ENCODE results near the gene OR10G7.
A peak's percentile ranks its signal among the peaks of the same experiment; 100 is the strongest.

The OR10G7 gene, protein sequence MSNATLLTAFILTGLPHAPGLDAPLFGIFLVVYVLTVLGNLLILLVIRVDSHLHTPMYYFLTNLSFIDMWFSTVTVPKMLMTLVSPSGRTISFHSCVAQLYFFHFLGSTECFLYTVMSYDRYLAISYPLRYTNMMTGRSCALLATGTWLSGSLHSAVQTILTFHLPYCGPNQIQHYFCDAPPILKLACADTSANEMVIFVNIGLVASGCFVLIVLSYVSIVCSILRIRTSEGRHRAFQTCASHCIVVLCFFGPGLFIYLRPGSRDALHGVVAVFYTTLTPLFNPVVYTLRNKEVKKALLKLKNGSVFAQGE

DNA sequence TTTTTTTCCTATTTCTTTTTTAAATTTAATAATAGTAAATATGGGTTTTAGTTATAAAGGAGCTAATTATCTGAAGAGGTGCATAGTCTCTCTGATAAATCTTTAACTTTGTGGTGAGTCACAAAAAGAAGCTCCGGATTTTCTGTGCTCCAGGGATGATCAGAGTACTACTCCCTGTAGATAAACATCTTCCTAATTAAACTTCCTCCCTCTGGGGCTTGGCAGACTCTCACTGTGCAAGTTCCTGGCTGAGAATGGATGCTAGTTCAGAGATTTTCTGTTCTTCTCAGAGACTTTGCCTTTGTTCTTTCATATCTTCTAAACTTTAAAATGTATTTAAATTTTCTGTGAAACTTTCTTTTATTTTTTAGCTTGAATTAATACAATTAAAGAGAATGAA, at the start of gene OR10G7:
OR10G7 (minus strand) TSS at position 72 of the 400 bp plus-strand sequence. CDS start 2,324 bp downstream, outside the sequence.
- DNase-seq = no peak

DNA sequence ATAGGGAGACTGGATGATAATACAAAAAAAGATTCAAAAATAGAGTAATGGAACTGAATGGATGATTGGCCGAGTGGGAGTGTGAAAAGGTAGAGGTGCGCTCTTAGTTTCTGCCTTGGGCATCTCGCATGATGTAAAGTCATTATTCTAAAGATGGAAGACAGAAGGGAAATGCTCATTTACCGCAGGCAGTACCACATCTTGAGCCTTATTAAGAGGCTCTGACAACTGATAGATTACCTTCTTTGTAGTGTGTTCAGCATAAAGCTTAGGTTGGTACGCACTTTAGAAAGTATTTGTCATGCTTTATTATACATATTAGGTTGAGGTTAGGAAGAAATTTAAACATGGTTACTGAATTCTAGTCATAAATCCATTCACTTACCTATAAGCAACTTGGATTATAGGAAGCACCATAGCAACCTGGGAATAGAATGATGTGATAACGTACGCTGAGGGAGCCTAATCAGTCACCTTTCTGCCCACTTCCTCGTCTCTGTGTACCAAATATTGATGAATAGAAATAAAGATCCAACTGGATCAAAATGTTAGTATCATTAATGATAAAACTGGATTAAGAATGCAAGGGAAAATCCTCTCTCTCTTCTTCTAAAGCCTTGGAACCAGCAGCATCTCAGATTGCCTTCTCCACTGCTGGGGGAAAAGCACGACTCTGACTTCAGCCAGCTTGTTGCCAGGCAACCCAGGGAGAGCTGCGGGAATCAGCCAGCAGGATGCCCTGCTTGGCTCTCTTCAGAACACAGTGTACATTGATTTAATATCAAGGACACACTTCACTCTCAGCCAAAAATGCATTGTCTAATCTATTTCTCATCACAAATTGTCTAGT, 45.1 kb upstream of the OR10G7 start:
- peak; percentile 33 for DNase-seq

DNA sequence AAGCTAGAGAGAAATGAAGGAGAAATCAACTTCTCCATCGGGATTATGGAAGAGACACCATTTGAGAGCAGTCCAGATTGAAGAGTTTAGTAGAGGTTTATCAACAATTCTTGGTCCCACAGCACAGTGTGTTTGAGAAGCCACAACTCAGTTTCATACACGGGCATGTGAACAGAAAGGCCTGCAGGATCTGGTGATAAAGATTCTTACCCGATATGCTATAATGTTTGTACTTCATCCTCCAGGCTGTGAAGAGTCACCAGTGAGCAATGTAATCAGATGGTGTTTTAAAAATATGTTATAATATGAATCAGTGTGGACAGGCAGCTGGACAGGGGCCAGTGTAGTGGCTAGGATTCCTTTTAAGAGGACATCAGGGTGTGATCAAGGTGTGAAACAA, 44.5 kb upstream of the OR10G7 start:
- no peak for DNase-seq

DNA sequence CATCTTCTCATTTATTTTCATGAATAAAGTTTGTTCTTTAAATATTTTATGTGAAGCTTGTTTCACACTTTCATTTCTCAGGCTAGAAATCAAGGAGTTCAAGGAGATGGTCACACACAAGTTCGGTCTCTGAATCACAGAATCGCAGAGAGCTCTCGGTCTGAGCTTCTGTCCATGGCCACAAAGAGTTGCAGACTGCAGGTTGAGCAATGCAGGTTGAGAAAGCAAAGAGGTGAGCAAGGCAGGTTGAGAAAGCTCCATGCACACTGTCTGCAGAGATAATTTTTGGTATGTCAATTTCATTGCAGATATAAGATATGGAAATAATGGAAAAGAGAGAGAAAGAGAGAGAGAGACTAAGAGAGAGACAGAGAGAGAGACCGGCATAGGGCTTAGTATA, 41.2 kb upstream of the OR10G7 start:
- DNase-seq = no peak

DNA sequence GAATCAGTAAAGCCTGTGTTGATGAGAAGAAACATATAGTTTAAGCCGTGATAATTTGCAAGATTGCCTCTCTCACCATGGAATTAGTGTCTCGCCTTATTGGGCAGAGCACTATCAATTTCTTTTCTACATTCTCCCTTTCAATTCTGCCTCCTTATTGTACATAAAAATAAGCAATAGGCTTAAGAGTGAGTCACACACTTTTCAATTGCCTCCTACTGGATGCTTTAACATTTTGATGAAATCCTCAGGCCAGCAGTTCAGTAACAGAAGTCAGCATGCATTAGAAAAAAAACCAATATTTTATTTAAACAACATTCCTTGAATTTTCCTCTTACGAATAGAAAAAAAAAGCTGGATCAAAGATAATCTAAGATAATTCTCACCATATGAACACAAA, 40.4 kb upstream of the OR10G7 start:
- no peak for DNase-seq

DNA sequence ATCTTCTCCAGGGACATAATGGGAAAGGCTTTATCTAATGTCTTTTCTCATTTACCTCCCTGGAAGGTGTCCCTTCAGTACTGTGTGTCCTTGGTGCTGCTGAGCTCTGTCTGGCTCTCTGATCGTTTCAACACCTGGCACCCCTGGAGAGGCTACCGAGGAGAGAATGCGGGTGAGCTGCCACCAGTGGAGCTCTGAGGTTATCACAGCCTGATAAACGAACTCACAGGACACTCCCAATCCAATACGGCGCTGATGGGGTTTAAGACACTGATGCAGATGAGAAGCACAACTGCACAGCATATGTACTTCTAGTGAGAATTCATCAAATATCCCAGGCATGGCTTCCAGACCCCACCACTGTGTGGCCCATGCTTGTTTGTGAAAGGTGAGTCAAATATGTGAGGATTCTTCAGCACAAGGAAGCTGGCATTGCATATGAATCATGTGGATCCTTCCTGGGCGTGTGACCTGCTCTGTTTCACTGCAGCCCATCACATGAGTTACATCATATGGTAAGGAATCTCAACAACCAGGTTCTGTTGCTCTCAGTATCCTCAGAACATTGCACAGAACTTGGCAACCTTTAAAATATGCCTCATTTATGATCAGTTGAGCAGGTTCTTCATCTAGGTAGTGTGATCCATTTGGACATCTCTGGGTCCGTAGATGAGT, 39.3 kb upstream of the OR10G7 start:
- no peak for DNase-seq

DNA sequence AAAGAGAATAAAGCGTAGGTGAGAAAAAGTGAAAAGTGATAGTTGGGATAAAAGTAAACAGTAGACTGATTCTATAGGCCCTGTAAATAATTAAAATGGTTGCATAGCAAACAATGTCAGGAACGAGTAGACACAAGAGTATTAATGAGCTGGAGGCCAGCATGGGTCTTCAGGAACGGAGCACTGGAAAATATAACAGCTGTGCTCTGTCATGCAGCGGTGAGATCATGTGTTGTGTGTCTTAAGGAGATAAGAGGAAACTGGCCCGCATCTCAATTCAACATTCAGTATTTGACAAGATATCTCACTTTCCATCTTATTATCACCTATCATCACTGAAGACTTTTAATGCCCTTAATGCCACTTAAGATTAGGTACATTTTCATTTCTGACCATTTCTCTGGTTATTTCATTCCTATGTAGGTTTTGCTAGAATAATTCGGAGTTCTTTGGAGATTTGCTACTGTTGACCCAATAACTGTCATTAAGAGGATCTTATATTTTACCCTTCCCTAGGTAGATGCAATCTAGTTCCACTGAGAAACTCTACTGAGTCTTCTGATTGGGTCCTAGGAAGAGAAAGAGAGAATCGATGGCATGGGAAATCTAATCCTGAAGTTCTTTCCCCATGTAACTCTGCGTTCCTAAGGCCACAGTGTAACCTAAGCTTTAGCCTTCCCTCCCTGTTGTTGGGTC, 38.7 kb upstream of the OR10G7 start:
- DNase-seq = no peak

DNA sequence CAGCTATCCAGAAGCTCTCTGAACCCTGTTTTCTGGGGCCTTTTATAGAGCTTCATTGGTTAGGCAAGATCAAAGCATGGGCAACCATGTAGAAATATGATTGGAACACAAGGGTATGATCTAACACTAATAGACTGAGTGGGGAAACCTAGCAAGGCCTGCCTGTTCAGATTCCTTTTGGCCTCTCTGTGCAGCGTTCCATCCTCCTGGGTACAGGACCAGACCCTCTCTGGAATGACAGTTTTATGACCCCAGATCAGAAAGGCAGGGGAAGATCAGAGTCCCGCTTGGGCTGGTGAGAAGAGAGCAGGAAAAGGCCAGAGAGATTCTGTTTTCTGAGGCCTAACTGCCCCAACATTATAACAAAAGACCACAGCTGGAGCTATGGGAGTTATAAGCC, 37.5 kb upstream of the OR10G7 start:
- no peak for DNase-seq

DNA sequence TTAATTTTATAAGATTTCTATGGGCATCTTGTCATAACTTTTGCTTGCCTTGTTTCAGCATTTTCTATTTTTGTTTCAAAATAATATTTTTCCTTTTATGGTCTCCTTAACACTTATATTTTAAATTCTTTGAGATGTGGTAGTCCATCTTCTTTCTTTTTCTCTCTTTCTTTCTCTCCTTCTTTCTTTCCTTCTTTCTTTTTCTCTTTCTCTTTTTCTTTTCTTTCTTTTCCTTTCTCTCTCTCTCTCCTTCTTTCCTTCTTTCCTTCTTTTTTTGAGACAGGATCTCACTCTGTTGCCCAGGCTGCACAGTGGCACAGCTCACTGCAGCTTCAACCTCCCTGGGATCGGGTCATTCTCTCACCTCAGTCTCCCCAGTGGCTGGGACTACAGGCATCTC, 36.1 kb upstream of the OR10G7 start:
- DNase-seq = no peak

DNA sequence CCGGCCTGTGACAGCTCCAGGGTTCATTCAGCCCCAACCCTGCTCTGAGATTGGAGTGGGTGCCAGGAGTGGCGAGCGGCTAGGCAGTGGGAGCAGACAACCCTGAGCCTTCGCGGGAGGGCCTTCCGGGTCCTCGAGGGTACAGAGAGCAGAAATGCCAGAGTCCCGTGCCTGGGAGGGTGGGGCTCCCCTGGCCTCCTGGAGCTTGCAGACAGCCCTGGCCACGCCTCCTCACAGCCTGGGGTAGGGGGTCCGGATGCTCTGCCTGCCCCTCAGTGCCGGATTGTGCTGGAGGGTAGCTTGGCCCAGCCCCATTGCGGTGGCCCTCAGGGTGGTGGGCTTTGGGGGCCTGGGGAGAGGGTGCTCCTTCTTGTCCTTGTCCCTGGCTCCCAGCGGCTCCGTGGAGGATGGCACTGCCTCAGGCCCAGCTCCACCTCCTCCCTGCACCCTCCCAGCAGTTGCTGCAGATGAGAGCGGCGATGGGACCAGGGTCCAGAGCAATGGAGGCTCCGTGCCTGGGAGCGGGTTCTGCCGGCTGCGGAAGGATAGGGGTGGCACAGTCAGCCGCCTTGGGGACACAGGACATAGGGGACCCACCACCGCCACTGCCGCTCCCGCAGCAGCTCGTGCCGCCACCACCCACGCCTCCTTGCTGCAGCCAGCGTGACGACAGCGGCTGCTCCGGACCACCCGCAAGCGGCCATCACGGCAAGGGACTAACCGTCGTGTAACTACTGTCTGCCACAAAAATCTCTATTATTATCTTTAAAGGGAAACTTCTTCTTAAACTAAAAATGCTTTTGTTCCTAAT, 34.9 kb upstream of the OR10G7 start:
- DNase-seq = no peak

DNA sequence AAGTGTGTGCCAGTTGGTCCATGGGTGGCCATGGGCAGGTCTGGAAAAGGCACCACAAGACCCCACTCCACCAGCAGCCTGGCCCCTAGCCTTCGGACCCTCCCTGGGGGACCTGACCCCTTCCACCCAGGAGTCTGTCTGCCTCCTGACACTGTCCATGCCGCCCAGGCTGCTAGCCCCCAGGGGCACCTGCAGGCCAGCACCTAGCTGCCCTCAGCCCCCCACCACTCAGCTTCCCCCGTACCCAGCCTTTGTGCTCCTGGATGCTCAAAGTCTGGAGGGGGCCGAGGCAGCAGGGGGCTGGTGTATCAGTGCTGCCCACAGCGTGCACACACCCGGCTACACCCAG, 34.3 kb upstream of the OR10G7 start:
- DNase-seq = no peak

DNA sequence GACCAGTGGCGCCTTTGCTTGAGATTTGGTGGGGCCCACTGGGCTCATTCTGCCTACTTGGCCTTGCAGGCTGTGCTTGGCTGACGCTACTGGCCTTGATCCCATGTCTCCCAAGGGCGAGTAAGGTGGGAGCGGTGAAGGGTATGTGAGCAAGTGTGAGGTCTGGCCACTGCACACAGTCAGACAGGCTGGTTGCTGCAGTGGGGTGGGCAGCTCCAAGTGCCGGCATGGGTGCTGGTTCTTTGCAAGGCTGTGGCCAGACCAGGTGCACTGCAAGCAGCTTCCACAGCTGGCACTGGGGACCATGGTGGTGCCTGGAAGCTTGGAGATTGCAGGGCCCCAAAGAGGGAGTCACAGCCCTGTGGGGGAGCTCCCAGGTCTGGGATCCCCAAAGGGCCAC, 33.4 kb upstream of the OR10G7 start:
- no peak for DNase-seq

DNA sequence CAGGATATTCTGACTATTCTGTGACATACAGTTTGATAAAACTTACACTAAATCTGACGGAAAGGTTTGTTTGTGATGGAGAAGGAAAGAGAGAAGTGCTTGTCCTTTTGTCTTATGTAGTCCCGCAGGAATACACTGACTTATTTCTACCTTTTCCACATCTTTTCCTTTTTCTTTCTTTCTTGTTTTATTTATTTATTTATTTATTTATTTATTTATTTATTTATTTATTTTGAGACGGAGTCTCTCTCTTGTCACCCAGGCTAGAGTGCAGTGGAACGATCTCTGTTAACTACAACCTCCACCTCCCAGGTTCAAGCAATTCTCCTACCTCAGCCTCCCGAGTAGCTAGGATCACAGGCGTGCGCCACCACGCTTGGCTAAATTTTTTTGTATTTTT, 31.0 kb upstream of the OR10G7 start:
- DNase-seq = no peak

DNA sequence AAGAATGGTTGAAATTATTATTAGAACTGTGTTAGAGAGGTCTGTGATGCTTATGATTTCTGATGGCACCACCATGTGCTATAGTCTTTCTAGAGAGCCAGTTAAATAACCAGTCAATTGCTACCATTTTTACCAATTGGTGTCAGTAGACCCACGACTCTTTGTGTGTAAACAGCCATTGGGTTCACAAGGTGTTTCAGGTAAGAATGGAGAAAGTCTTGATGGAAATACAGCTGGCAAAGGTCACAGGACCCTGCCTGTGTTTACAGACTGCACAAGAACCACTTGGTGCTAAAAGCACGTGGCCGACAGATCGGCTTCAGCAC, 30.5 kb upstream of the OR10G7 start:
- DNase-seq = no peak

DNA sequence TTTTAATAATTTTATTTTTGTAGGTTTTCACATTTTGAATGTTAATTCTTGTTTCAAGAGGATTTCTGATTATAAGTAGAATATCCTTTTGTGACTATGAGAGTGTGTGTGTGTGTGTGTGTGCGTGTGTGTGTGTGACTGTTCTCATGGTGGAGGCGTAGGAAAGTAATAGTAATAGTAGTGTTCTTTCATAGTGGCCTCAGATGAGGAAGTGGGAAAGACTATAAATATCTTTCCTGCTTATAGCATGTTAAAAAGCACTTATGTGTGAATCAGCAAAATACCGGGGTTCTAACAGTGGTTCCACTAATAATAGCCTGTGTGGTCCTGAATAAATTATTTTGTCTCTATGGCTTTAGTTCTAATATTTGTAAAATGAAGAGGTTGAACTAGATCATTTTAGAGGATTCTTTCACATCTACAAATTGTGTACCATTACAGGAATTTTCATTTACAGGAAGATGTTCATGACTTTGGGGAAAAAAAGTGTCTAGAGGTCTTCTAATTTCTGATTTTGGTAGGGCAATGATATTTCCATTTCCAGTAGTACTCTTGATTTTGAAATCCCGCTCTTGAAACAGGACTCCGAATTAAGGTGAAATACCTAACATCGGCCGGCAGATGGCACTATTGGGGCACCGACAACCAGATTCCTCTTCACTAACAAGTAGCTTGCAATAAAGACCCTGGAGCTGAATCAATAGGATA, 29.9 kb upstream of the OR10G7 start:
- DNase-seq = peak; percentile 57

DNA sequence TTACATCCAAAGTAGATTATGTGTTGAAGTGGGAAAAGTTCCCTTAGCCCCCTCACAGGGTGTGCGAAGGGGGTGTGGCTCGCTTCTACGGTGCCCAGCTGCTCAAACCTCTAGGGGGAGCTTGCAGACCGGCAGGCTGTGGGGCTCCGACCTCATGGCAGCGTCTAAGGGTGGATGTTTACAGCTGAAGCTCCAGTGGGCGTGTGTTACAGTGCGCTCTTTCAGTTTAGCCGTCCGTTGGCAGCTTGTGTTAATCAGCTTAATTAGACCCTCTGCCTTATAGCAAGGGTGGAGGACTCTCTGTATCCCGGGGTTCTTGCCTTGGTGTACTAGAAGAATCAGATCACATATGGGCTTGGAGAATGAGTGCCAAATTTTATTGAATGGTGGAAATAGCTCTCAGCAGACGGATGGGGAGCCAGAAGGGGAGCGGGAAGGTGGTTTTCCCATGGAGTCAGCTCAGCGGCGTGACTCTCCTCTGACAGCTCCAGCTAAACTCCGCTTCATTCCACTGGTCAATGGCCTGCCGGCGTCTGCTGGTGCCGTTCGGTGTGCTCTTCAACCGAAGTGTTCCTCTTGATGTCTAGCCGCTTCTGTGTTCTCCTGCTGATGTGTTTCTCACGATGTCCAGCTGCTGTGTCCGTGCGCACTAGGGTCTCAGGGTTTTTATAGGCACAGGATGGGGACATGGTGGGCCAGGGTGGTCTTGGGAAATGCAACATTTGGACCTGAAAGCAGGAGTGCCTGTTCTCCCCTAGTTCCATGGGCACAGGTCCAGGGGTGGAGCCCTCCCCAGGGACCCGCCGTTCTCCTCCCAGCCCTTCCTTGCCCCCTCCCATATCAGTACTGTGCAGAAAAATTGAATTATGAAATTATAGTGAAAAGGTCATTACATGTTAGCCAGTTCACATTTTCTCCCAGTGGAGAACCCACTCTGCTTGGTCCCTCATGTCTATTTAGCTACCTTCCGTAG, 28.6 kb upstream of the OR10G7 start:
- DNase-seq = peak; percentile 57

DNA sequence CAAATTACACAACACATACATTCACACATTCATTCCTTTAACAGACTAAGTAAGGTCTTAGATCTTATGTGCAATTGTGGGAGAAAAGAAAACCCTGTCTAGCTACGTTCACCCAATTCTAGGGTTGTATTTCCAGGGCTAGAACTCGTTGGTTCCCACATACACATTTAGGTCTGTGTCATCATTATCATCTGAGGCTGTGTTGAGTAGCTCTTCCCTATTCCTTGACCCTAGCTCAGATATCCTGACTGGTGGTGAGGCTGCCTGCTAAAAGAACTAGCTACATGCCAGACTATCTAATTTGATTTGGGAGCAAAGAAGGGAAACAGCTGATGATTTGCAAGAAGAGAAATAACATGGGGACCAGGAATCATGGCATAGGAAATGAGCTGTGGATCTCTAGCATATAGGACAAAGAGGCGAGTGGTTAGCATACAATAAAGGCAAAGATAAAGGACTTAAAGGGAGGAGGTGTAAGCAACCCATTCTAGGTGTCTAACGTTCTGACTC, 27.5 kb upstream of the OR10G7 start:
- DNase-seq = no peak

DNA sequence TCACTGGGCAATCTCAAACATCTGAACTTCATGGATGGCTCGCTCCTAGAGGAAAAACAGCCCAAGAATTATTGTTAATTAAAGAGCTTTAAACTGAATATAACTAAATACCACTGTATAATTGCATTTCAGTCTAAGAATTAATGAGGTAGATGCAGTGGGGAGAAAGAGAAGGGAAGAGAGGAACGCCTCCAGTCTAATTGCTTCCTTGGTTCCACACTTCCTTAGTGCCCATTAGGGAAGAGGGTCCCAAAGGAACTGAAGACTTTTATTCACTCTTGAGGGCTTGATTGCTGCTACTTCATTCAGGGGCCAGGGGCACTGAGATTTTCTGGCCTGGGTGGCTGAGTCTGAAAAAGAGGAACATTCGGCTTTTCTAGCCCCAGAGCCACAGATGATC, 11.8 kb upstream of the OR10G7 start:
- DNase-seq = no peak

DNA sequence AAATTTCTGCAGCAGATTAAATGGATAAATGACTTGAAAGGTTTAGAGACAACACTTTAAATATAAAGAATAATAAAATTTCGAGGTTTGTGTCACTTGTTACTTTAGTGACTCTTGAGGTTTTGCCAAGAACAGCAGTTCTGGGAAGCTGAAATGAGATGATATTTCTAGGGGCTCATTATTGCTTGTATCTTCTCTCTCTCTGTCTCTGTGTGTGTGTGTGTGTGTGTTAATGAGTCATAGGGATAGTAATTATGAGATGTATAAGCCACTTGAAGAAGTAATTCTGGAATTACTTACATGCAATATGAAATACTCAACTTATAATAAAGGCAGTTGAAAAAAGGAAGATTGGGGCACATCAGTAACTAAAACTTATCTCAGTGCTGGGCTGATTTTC, 9.6 kb upstream of the OR10G7 start:
- no peak for DNase-seq

DNA sequence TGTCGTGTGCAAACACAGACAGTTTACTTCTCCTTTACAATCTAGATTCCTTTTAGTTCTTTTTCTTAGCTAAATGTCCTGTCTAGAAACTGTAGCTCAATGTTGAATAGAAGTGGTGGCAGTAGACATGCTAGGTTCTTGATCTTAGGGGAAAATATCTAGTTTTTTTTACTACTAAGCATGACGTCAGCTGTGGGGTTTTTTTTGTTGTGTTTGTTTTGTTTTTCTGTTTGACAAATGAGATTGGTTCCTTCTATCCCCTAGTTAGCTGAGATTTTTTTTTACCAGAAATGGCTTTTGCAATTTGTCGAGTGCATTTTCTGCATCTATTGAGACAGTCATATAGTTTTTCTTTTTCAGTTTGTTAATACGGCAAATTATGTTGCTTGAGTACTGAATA, 2.3 kb upstream of the OR10G7 start:
- DNase-seq = no peak

DNA sequence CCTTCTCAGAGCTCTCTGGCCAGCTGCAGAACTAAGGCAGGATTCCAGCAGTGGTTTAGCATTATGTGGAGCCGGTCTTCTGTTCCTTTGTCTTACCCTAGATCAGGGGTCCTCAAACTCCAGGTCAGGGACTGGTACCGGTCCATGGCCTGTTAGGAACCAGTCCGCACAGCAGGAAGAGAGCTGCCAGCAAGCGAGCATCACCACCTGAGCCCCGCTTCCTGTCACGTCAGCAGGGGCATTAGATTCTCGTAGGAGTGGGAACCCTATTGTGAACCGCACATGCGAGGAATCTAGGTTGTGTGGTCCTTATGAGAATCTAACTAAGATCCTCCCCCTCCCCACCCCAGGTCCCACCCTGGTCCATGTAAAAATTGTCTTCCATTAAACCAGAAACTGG, 1.6 kb downstream of the OR10G7 start:
- DNase-seq = no peak
